Ramos (cell line): ENCODE measurements around the gene DAO.
"Not testable (repeated sequence)": the region's sequence is repeated elsewhere in the genome, so short reads cannot be mapped to it uniquely, and the experiment has no call there.

Experiments
- in situ Hi-C: fragments of 300-500 bp; cut with MboI; formaldehyde crosslinking; loops from one replicate; pipeline ENCODE4 v1.14.3; 2022; ENCODE audit warnings: low sequenced_read_pairs; ENCODE audit not compliant: unreplicated experiment

Gene DAO

DNA sequence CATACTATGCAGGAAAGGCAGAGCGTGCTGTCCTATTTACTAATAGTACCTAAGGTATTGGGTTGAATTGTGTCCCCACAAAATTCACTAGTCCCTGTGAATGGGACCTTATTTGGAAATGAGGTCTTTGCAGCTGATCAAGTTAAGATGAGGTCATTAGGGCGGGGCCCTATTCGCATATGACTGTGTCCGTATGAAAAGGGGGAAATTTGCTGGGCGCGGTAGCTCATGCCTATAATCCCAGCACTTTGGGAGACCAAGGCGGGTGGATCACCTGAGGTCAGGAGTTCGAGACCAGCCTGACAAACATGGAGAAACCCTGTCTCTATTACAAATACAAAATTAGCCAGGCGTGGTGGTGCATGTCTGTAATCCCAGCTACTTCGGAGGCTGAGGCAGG lies 13.8 kb upstream of the DAO start:
- in situ Hi-C loops: not testable (repeated sequence)

DNA sequence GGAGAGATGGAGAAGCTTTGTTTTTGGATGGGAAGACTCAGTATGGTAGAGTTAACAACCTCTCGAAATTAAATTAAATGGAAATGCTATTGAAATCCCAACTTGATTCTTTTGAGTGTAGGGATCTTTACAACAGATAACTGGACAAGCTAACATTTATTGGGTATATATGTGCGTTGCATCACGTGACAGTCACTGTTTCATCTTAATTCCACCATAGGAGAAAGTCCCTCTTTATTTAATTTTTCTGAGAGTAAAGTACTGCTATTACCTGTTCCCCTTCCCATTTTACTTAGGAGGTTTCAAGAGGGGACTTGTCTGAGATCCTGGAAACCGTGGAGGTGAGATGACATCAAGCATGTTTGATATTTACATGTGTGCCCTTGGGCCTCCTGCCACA lies 11.1 kb upstream of the DAO start:
- in situ Hi-C loops: no loop called here

DNA sequence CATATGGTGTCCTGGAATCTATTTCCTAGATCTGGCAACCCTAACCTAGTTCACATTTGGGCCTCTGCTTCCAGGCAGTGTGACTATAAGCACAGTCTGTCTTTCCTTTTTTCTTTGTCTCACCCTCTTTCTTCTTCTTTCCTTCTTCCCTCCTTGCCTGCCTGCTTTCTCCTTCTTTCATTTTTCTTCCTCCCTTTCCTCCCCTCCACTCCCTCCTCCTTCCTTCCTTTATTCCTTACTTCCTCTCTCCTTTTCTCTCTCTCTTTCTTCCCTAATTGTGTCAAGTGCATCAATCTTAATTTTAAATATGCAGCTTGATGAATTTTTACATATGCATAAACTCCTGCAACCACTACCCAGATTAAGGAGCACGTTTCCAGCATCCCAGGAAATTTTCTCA lies 4.6 kb upstream of the DAO start:
- in situ Hi-C loops: no loop called here

DNA sequence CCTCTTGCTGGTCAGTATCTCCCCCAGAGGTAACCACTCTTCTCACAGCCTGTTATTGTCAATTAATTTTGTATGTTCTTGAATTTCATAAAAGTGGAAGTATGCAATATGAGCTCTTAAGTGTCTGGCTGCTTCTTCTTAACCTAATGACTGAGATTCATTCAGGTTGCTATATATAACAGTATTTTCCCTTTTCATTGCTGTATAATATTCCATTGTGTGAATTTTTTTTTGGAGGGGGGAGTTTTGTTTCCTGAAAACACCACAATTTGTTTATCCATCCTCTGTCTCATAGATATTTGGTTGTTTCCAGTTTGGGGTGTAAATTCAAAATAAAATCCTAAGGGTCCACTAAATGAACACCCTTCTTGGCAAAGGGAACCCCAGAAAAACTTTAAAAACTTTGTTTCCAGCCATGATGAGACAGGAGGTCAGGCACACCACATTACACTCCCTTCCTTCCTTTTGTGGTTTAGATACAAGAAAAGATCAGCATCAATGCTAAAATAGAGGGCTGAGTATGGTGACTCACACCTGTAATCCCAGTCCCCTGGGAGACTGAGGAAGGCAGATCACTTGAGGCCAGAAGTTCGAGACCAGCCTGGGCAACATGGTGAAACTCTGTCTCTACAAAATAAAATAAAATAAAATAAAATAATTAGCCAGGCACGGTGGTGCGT lies 4.1 kb upstream of the DAO start:
- in situ Hi-C loops: no loop called here

DNA sequence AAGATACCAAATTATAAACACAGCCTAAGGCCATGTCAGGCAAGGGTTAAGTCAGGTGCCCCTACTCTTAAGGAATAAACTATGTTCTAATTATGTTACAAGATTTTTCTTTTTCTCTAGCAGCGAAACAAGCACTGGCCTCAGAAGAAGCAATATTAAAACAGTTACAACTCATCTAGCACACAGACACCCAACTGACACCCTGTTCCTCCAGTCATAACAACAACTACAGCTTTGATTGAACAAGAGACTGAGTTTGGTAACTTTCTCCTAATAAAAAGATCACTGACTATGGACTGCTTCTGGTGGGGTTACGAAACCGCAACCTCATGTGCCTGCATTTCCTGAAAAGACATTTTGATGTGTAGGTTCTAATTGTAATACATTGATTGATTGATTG lies 3.3 kb upstream of the DAO start:
- in situ Hi-C loops: no loop called here

DNA sequence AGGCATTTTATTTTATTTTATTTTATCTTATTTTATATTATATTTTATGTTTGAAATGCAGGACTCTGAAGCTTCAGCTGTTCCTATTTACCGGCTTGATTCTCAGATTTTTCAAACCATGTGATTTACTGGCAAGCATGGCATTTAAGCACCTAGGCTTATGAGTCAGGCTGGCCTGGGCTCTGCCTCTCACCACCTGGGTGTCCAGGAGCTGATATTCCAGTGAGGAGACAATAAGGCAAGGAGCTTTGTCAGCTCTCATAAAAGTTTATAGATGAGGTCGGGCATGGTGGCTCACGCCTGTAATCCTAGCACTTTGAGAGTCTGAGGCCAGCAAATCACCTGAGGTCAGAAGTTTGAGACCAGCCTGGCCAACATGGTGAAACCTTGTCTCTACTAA lies 2.1 kb downstream of the DAO start:
- in situ Hi-C loops: no loop called here

DNA sequence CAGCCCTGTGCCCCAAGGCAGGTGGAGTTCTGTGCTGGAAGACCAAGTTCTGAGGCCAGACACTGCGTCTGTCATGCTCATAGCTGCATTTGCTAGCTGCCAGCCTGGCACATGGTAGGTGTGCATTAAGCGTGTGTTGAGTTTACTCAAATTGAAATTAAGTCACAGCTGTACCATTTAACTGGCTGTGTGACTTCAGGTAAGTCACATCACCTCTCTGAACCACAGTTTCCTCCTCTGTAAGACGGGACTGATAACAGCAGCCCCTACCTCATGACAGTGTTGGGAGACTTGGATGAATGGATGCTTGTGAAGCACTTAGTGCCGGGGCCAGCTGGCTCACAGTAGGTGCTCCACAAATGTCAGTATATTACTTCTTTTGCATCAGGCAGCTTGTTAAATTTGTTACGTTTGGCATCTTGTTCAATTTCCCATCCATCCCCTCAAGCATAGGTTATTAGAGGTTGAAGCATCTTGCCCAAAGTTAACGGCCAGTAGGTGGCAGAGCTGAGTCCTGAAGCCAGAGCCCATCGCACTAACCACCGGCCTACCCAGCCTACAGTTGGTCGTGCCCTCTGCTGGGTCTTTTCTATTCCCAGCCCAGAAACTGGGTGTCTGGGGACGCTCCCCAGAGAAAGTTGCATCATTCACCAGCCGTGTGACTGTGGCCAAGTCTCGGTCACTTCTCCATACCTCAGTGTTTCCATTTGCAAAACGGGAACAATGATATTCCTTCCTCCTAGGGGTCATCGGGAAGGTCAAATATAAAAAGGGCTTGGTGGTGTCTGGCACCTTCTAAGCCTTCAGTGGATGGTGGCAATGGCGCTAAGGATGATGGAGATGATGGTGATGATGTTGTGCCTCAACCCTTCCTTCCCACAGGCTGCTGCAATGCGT lies 4.5 kb downstream of the DAO start:
- in situ Hi-C loops: loop anchor here (5.0 kb wide), 1 partner anchor 208 kb away; the partner anchor contains the start of gene ALKBH2

DNA sequence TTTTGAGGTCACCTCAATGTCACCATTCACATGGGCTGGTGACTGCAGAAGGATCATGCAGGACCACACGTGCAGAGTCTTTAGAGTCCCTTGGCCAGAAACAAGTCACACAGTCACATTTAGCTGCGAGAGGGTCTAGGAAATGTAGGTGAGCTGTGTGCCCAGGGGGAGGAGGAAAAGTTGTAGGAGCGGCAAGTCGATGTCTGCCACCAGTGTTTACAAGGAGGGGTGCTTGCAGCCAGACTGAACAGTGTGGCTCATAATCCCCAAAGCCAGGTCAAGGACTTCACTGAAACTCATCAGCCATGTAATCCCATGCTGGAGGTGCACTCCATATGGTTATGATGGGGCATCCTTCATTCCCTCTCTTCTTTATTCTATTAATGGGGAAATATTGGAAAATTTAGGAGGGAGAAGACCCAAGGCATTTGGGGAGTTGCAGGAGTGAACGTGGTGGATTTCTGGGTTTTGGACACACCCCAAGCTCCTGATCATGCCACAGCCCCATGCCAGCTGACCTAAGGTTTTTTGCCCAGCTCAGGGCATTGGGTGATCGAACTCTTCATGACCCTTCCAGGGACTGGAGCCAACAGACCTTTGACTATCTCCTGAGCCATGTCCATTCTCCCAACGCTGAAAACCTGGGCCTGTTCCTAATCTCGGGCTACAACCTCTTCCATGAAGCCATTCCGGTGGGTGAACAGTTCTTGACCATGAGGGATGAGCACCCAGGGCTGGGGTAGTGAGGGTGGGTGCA lies 7.2 kb downstream of the DAO start:
- in situ Hi-C loops: loop anchor here (5.0 kb wide), 1 partner anchor 205 kb away; the partner anchor contains the start of gene ALKBH2

DNA sequence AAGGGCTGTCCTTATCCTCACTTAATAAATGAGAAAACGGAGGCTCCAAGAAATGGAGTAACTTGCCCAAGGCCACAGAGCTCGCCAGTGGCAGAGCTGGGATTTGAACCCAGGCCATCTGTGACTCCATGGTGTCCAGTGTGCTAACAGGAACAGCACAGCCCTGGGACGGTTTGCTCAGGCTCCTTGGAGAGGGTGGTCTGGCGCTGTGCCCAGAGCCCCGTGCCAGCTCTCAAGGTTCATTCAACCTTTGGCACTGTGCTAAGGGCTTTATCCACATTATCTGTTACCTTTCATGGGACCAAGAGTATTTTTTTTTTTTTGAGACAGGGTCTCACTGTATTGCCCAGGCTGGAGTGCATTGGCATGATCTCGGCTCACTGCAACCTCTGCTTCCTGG lies 8.1 kb downstream of the DAO start:
- in situ Hi-C loops: loop anchor here (5.0 kb wide), 1 partner anchor 204 kb away; the partner anchor contains the start of gene ALKBH2

DNA sequence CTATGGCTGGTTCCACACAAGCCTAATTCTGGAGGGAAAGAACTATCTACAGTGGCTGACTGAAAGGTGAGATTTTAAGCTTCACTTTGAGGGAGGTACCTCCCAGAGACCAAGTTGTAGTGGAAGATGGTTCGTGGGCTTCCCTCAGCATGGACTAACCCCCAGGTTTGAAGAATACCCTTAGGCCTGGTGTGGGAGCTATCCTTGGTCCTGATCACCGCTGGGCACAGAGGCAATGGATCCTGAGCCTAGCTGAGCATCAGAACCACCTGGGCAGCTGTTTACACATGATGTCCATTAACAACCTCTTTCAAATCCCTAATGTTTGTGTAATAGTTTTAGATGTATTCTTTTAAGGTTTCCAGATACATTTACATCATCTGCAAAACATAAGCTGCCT lies 10.3 kb downstream of the DAO start:
- in situ Hi-C loops: no loop called here

DNA sequence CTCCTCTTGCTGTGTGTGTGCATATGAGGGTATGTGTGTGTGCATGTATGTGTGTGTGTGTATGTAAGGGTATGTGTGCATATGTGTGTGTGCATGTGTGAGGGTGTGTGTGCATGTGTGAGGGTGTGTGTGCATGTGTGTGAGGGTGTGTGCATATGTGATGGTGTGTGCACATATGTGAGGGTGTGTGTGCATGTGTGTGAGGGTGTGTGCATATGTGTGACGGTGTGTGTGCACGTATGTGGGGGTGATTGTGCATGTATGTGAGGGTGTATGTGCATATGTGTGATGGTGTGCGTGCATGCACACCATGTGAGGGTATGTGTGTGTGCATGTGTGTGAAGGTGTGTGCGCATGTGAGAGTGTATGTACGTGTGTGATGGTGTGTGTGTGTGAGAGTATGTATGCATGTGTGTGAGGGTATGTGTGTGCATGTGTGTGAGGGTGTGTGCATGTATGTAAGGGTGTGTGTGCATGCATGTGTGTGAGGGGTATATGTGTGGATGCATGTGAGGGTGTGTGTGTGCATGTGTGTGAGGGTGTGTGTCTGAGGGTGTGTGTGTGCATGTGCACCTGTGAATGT lies 15.4 kb downstream of the DAO start:
- in situ Hi-C loops: no loop called here

DNA sequence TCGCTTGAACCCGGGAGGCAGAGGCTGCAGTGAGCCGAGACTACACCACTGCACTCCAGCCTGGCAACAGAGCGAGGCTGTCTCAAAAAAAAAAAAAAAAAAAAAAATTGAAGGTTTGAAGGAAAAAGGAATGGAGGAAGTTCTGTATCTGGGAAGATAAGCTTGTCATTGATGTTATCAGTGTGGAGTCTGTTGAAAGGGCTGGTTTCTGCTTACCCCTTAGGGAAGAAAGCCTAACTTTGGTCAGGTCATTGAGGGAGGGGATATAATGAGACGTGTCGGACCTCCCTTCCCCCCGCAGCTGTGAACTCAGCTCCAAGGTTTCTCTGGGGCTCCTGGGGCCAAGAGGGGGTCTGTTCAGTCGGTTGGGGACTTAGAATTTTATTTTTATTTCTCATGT lies 16.4 kb downstream of the DAO start:
- in situ Hi-C loops: no loop called here

DNA sequence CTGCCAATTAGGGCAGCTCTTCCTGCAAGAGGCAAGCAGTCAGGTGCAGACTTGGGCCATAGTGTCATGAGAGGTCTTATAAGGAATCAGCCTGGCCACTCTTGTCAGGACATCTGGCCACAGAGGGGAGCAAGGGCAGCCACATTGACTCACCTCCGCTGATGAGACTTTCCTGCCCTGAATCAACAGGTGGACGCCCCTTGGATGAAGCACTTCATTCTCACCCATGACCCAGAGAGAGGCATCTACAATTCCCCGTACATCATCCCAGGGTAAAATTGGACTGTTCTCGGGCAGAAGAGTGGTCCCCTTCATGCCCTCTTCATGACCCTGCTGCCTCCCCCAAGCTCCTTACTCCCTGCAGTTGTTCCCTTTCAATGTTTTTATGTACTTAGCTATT lies 16.9 kb downstream of the DAO start:
- in situ Hi-C loops: no loop called here

DNA sequence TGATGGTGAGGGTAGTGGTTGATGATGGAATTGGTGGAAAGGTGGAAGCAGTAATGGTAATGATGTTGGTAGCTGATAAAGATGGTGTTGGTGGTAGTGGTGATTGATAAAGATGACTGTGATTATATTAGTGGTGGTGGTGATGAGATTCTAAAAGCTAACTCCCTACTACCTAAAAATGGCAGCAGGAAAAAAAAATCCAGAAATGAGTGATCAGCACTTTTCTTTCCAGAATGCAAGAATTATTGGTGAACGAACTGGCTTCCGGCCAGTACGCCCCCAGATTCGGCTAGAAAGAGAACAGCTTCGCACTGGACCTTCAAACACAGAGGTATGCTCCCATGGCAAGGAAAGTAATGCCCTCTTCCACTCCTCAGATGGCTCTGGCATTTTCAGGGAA lies 19.3 kb downstream of the DAO start:
- in situ Hi-C loops: no loop called here

DNA sequence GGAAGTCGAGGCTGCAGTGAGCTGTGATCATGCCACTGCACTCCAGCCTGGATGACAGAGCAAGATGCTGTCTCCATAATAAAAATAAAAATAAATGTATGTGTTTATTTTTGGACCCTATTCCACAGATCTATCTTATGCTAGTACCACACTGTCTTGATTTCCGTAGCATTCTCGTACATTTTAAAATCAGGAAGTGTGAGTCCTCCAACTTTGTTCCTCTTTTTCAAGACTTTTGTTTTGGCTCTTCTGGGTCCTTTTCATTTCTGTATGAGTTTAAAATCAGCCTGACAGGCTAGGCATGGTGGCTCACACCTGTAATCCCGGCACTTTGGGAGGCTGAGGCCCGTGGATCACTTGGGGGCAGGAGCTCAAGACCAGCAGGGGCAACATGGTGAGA lies 25.8 kb downstream of the DAO start:
- in situ Hi-C loops: no loop called here

DNA sequence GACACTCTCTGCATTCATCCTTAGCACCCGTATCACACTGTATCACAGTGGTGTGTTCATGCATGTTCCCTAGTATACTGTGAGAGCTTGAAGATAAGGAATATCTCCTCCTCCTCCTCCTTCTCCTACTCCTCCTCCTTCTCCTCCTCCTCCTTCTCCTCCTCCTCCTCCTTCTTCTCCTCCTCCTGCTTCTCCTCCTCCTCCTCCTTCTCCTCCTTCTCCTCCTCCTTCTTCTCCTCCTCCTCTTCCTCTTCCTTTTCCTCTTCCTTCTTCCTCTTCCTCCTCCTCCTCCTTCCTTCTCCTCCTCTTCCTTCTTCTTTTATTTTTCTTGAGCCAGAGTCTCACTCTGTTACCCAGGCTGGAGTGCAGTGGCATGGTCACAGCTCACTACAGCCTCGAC lies 27.1 kb downstream of the DAO start:
- in situ Hi-C loops: no loop called here

DNA sequence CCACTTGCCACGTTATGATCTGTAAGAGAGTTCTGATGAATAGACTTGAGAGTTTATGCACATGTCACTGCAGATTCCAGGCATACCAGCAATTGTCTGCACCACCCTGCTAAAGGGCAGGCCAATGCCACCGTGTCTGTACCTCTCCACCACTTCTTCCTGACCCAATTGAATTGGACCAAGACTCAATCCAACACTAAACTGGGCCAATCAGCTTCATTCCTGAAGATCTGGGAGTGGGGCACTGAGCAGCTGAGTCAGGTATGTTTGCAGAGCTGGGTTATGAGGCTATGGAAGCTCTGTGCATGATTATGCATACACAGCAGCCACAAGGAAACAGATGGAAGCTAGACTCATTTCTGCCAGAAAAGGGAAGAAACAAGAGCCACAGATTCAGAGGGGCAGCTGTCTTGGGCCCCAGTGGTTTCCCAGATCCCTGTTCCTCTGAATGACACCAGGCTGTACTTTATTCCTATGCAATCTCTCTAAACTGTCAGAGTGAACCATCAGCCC lies 28.0 kb downstream of the DAO start:
- in situ Hi-C loops: no loop called here

DNA sequence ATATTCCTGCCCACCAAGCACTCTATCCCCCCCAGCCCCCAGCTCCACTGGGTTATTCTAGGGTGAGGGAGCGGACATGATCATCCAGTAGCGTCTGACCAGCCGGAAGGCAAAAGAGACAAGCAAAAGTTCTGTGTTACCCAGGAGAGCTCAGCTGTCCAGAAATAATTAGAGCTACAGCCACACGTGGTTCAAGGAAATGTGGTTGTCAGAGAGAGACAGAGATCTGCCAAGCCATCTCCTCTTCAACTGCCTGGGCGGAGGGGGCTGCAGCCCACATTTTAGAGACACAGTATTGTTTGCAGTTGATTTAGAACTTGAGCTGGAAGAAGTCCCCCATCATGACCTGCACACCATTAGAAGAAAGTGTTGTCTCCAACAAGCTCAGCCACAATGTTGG lies 30.4 kb downstream of the DAO start:
- in situ Hi-C loops: no loop called here

DNA sequence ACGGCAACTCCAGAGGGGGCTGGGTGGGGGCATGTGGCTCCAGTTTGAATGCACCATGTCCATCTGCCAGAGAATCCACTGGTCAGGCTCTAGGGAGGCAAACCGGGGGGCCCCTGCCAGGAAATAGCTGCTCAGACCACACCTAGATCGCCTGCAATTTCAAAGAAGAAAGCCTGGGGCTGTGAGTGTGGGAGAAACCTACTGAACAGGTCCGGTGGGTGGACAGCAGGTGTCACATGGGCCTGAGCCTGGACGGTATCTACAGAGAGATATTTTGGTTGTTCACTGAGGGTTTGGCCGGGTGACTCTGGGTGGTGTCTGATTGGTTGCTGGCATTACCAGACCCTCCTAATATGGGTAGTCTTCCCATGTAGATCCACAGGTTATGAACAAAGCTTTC lies 32.0 kb downstream of the DAO start:
- in situ Hi-C loops: no loop called here

DNA sequence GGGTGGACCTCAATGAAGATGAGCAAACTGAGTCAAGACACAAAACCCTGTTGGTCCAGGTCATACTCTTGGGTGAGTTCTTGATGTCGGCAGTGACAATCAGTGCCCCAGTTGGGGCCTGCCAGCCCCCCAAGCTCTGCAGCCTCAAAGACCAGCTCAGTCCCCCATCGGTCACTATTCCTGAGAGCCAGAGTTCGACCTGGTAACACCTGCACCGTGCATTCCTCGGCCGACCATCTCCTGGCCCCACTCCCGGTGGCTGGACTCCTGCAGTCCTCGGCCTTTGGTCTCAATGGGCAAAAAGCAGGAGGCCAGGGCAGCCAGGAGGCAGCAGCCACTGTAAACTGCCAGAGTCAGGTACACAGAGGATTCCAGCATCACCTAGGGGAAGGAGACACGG lies 32.5 kb downstream of the DAO start:
- in situ Hi-C loops: no loop called here
